Fibroblast of skin of left biceps (primary cell): ENCODE measurements around the gene KHDRBS1.
"Not testable (repeated sequence)": the region's sequence is repeated elsewhere in the genome, so short reads cannot be mapped to it uniquely, and the experiment has no call there.

ENCODE experiments used
- DNase-seq, 2 experiments: peaks; one replicate each; pipeline ENCODE4 v3.0.0-alpha.2; 2013; ENCODE audit warnings: low read depth in 2 of 2

Gene KHDRBS1

DNA sequence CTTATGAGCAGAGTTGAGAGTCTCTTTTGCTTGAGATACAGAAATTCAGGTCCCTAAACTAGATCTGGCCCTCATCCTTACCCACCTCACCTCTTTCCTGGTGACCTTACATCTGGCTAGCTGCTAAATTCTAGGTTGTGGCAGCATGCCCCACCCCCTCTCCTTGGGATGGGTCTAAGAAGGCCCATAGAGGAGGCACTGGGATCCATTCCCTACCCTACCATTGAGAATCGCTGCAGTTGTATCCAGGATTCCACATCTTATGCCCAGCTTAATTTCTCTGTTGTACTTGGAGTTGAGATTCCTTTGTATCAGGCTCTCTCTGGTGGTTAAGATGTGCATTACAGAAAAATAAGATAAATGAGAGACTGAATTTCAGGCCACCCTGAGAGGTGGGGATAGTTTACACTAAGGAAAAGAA, 49.6 kb downstream of the KHDRBS1 start:
- no peak for DNase-seq

DNA sequence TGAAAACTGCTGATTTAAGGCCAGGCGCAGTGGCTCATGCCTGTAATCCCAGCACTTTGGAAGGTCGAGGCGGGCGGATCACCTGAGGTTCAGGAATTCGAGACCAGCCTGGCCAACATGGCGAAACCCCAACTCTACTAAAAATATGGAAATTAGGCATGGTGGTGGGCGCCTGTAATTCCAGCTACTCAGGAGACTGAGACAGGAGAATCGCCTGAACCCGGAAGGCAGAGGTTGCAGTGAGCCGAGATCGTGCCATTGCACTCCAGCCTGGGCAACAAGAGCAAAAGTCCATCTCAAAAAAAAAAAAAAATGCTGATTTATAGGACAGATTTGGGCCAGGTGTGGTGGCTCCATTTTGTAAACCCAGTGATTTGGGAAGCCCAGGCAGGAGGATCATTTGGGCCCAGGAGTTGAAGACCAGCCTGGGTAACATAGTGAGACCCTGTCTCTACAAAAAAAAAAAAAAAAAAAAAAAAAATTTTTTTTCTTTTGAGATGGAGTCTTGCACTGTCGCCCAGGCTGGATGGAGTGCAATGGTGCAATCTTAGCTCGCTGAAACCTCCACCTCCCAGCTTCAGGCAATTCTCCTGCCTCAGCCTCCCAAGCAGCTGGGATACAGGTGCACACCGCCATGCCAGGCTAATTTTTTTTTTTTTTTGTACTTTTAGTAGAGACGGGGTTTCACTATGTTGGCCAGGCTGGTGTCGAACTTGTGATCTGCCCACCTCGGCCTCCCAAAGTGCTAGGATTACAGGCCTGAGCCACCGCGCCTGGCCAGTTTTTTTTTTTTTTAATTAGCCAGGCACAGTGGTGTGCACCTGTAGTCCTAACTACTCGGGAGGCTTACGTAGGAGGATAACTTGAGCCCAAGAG, 52.2 kb downstream of the KHDRBS1 start:
- DNase-seq = not testable (repeated sequence)

DNA sequence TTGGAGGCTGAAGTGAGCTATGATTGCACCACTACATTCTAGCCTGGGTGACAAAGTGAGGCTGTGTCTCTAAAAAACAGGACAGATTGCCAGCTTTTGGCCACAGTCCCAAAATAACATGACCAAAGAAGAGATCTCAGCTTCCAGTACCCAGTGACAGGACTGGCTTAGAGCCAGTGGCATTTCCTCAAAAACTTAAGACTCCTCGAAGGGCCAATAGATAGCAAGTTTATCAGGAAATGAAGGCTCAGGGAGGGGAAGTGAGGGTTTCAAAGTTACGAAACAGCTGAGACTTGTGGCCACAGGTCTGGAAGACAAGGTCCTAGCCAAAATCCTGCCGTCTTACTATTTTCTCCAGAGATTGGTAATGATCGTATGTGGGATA, 52.8 kb downstream of the KHDRBS1 start:
- DNase-seq = no peak

DNA sequence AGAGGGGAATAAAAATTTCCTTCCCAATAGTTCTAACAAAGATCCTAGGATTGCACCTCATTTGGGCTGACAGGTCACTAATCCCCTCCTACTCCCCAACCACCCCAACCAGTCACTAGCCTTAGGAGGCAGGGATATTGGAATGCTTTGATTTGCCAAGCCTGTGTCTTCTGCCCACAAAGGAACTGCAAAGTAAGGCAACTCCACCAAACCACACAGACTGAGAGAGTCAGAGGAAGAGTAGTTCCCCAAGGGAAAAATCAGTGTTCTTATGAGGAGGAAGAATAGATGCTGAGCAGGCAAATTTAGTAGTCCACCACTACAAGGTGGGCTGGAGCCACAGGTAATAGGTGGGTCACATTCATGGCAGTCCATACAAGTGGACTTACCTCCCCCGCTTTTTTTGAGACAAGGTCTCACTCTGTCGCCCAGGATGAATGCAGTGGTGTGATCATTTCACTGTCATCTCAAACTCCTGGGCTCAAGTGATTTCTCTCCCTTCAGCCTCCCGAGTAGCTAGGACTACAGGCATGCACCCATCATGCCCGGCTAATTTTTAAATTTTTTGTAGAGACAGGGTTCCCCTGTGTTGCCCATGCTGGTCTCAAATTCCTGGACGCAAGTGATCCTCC, 55.4 kb downstream of the KHDRBS1 start:
- no peak for DNase-seq

DNA sequence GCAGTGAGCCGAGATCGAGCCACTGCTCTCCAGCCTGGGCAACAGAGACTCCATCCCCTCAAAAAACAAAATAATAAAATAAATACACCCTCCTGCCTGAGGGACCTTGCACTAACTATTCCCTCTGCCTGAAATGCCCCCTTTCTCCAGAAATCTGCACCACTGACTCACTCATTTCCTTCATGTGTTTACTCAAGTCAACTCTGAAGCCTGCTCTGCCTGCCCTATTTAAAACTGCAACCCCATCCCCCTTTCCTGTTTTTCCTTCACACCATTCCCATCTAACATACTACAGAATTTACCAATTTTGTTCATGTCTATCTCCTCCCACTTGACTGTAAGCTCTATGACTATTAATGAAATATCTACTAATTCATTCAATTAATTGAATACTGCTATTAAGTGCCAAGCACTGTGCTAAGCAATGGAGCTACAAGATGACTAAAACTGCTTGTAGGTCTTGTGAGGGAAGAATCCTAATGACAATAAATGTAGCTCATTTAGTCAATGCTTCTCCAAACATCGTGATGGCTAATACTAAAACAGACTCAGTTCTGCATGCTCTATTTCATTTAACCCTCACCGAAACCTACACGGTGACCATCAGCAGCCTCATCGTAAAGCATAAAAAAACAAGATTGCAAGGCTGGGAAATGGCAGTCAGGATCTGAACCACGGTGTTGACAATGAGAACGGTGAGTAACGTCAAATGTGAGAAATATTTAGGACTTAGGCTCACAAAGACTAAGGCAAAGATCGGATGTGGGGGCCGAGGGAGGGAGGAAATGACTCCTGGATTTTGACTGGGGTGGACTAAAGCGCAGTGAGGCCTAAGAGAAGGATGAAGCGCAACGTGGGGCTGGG, 58.3 kb downstream of the KHDRBS1 start:
- DNase-seq = no peak

DNA sequence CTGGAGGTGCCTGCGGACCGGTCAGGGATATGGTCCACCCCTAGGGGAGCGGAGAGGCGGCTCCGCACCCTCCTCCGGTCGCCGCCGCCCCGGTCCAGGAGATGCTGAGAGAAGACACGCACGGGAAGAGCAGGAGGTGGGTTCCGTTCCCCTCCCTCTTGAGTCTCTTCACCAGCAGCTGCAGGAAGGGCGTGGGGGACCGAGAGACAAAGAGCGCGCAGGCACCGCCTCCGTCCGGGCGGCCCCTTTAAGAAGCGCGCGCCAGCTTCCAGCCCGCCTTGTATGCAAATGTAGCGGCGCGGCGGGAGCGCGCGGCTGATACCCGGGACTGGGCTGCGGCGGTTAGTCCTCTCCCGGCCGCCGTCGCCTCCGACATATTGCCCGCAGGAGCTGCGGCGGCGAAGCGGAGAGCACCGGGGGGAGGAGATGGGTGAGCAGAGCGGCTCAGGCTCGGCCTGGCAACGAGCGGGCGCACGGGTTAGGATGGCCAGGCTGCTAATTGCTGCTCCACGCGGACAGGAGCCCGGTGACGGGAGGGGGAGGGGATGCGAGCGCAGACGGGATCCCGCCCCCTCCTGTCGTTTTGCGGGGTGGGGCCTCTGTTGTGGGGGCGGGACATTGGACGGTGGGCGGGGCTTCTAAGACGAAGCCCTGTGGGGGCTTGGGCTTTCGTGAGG, 59.1 kb downstream of the KHDRBS1 start, which contains the start of gene TMEM39B:
TSS of gene TMEM39B (plus strand) at position 318 of the 677 bp plus-strand sequence. CDS start at position 427, 109 bp downstream.
- DNase-seq = peak; percentile 87 to 91

DNA sequence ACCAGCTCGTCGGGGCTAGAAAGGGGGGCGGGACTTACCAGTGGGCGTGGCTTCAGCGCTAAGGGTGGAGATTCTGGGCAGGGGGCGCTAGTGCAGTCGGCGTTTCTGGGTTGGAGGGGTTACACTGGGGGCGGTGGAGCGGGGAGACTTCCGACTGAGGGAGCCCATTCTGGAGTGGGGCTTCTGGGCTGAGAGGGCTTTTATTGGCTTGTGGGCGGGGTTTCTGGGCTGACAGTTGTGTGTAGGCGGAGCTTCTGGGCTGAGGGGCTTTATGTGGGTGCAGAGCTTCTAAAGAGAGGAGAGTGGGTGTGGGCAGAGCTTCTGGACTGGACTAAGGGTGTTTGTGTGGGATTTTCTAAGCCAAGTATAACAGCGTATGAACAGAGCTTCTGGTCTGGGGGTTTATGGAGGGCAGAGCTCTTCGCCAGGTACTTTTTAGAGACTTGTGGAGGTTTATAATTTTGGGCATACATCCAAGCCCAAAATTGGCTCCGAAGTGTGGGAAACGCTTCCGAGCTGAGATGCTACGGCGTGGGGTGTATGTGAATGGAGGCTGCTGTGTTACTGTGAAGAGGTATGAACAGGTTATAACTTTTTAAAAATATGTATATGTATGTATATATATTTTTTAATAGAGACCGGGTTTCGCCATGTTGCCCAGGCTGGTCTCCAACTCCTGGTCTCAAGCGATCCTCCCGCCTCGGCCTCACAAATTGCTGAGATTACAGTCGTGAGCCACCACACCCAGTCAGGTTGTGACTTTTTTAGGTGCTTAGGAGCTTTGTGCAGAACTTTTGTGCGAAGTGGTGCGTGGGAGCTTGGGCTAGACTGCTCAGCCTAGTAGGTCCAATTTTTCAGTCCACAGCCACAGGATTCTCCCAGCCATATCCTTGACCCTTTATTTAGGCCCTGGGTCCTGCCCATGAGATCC, 59.9 kb downstream of the KHDRBS1 start:
- no peak for DNase-seq

DNA sequence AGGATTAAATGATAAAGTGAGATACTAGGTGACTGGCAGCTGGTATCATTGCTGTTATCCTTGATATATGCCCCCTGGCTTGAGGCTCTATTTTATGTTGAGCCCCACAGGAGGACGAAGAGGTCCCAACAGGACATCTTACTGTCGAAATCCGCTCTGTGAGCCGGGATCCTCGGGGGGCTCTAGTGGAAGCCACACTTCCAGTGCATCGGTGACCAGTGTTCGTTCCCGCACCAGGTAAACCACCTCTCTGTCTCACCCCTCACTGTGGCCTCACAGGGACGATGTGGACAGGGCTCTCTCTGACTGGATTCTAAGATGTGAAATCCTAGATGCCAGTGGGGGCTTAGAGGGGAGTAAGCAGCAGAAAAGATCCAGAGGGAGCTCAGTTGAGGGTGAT, 61.2 kb downstream of the KHDRBS1 start:
- DNase-seq = no peak

DNA sequence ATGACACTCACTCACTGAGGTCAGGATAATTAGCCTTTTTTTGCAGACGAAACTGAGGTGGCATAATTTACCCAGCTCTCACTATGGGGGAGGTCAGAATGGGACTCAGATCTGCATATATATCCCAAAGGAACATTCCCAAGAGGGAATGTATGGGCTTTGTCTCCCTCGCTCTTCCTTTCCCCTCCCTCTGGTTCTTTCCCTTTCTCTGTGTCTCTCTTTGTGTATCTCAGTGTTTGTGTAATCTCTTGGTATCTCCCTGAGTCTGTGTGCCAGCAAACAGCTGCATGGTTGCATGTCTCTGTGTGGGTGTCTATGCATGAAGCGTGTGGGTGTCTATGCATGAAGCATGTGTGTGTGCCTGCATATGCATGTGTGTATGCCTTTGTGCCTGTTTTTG, 63.8 kb downstream of the KHDRBS1 start:
- no peak for DNase-seq

DNA sequence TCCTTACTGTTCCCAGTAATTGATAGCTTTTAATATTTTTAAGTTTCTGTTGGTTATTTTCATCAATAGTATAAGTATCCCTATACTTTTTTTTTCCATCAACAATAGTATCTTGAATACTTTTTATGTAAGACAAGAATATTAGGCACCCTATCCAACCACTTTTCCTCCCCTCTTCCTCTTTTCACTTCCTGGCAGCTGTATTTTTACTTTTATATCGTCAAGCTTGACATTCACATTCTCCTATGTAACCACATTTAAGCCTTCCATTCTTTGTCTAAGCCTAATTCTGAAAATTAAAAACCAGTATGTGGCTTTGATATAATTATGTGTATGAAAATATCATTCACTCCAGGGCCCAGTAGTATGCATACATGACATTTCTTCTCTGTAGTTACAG, 68.4 kb downstream of the KHDRBS1 start:
- DNase-seq = no peak

DNA sequence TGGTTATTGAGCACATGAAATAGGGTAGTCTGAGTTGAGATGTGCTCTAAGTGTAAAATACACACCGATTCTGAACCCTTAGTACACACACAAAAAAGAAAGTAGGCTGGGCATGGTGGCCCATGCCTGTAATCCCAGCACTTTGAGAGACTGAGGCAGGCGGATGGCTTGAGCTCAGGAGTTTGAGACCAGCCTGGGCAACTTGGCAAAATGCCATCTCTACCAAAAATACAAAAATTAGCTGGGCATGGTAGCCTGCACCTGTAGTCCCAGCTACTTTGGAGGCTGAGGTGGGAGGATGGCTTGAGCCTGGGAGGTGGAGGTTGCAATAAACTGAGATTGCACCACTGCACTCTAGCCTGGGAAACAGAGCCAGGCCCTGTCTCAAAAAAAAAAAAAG, 72.7 kb downstream of the KHDRBS1 start:
- not testable (repeated sequence) for DNase-seq

DNA sequence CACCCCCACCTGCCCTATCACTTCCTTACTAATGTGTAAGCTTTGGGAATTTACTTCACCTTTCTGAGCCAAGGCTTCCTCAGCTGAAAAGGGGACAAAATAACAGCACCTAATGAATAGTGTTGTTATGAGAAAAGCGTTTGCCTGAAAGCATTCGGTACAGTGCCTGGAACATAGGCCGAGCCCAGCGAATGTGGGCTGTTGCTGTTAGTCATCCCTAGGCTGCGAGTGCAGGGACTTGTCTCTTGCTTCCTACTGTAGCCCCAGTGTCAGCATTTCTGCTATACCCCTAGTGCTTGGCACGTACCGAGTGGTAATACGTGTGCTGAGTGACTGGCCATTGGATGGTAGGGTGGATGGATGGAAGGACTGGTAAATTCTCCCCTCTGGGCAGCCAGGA, 77.5 kb downstream of the KHDRBS1 start:
- no peak for DNase-seq

DNA sequence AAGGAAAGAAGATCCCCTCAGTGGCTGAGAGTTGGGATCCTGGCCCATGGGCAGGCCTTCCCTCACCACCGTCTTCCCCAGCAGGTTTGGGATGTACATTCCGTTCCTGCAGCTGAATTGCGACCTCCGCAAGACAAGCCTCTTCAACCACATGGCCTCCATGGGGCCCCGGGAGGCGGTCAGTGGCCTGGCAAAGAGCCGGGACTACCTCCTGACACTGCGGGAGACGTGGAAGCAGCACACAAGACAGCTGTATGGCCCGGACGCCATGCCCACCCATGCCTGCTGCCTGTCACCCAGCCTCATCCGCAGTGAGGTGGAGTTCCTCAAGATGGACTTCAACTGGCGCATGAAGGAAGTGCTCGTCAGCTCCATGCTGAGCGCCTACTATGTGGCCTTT, 77.9 kb downstream of the KHDRBS1 start:
- no peak for DNase-seq
